HG03108 (cell line): ENCODE data around the gene CASKIN2.
"Not testable (repeated sequence)": the region's sequence is repeated elsewhere in the genome, so short reads cannot be mapped to it uniquely, and the experiment has no call there.

Experiments used
- ATAC-seq: cut with Tn5 transposase; IDR thresholded peaks from one replicate; pipeline ENCODE4 v1.9.1; 2021; ENCODE audit warnings: moderate library complexity; ENCODE audit not compliant: unreplicated experiment

The CASKIN2 gene

DNA sequence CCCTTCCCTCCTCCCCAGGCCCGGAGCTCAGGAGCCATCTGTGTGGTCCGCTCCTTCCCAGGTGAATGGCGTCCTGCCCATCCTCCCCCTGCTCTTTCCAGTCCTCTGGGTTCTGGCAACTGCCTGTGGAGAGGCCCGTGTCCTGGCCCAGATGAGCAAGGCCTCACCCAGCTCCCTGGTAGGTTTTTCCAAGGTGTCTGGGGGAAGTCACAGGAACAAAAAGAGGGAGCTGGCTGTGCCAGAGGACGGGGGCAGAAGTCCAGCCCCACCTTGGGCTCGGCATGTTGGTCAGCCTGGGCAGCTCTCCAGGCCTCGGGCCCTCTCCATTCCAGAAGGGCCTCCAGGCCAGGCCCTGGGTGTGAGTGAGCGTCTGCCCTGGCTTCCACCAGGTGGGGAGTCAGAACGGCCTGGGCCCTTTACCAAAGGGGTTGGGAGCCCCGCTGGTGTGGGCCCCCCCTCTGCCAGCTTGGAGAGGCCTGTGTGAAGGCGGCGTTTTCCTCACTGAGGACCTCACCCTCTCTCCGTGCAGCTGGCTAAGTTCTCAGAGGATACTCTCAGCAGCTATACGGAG is 25.1 kb downstream of the CASKIN2 start:
- ATAC-seq = no peak

DNA sequence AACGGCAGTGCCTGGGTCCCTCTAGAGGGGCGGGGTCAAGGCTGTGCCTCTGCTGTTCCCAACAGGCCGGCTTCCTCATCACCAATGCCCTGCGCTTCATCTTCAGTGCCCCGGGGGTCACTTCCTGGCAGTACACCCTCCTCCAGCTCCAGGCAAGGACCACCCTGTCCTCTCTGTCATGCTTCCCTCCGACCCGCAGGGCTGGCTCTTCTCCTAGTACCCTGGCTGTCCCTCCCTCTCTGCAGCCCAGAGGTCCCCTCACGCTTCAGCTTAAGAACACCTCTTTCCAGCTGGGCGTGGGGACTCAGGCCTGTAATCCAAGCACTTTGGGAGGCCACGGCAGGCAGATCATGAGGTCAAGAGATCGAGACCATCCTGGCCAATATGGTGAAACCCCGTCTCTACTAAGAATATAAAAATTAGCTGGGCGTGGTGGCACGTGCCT is 25.8 kb downstream of the CASKIN2 start:
- no peak for ATAC-seq

DNA sequence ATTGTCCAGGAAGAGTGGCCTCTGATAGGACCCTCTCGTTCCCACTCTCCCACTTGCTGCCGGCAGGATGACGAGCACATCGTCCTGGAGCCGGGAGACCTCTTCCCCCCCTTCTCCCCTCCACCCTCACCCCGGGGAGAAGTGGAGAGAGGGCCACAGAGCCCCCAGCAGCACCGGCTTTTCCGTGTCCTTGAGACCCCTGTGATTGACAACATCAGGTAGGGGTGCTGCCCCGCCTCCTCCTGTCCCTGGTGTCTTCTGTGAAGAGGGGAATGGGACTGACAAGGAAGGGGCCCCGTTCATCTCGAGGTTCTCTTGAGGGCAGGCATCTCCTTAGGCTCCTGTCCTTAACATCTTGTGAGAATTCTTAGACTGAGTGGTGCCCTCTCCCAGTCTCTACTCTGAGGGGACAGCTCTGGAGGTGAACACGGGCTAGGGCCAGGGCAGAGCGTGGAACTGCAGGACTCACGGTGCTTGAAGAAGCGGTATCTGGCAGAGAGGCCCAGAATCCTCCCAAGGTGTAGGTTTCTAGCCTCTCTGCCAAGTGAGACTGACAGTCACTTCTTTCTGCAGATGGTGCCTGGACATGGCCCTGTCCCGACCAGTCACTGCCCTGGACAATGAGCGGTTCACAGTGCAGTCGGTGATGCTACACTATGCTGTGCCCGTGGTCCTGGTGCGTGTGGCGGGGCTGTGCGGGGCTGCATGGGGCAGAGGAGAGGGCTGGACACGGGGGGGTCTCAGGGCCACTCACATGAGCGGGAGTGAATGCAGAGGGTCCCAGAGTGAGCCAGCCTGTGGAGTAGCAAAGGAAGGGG is 26.4 kb downstream of the CASKIN2 start:
- ATAC-seq = no peak

DNA sequence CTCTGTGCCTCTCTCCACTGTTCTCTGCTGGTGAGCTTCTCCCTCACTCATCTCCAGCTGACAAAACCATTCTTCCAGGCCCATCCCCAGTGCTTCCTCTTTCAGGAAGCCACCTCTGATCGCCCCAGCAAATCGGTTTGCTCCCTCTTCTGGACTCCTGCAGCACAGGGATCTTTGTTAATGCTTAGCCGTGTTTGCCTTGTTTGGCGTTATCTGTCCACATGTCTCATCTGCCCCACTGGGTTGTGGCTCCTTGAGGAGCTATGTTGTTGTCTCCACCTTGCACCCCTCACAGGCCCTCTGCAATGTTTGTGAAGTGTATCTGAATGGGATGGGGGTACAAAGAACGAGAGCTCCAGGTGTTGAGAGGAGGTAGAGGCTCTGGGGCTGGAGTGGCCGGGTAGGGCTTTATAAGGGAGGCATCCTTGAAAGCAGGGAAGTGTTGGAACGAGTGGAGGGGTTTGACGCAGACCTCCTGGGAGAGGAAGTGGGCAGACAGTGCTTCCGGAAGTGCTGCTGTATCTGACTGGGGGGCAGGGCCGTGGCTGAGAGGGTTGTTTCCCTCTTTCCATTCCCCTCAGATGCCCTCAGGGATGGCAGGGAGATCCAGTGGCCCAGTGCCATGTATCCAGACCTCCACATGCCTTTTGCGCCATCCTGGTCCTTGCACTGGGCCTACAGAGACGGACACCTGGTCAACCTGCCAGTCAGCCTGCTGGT is 27.8 kb downstream of the CASKIN2 start:
- no peak for ATAC-seq

DNA sequence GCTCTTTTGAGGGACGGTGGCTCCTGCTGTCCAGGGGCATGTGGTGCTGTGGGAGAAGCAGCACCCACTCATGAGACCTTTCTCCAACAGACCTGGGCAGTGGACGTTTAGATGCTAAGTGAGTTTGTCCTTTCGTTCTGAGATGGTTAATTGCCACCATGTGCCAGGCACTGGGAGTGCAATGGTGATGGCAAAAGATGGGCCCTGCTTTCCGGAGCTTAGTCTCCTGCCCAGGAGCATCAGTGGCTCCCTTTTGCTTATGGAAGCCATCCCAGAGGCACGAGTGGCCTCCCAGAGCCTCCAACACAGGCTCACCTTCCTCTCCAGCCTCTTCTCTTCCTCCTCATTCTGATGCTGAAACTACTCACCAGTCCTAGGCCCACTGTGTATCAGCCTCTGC is 28.4 kb downstream of the CASKIN2 start:
- no peak for ATAC-seq

DNA sequence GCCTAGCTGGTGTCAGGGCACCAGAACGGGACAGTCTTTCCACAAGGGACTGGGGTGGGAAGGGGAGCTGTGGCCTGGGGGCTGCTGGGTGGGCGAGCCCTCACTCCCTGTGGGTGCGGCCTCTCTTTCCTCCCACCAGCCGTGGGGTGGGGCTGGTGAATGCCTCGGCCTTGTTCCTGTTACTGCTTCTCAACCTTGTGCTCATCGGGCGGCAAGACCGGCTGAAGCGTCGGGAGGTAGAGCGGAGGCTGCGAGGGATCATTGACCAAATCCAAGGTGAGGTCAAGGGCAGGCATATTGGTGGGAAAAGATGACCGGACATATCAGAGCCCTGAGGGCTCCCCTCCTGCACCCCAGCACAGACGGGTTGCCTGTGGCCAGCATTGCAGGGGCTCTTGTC is 29.2 kb downstream of the CASKIN2 start:
- no peak for ATAC-seq

DNA sequence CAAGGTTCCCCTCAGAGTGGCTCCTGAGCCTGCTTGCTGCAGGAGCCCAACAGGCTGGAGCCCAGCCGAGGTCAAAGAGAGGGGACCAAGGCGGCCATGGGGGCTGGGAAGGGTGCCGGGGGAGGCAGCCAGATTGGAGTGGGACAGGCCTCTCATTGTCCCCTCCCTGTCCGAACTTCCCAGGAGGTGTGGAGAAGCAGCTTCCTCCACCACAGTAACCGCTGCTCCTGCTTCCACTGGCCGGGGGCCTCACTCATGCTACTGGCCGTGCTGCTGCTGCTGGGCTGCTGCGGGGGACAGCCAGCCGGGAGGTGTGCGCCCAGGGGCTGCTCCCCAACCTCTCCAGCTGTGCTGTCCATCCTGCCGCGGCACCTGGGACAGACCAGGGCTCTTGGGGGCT is 29.6 kb downstream of the CASKIN2 start:
- no peak for ATAC-seq

DNA sequence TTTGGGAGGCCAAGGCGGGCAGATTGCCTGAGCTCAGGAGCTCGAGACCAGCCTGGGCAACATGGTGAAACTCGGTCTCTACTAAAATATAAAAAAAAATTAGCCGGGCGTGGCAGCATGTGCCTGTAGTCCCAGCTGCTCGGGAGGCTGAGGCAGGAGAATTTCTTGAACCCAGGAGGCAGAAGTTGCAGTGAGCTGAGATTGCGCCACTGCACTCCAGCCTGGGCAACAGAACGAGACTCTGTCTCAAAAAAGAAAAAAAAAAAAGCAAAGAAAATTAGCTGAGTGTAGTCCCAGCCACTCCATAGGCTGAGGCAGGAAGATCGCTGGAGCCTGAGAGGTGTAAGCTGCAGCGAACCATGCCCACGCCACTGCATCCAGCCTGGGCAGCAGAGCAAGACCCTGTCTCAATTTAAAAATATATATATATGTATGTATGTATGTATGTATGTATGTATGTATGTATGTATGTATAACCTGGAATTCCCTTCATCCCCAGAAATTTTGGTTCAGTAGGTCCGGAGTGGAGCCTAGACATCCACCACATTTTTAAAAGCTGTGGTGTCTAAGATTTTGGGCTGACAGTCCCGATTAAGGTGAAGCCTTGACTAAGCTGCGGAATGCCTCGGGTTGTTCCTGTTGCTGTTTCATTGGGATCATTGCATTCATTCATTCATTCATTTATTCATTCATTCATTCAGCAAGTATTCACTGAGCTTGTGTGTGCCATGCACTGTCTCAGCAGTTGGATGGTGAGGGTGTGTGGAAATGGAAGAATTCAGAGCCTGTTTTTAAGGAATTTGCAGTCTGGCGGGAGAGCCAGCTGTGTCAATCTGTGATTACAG is 33.0 kb downstream of the CASKIN2 start:
- ATAC-seq = no peak

DNA sequence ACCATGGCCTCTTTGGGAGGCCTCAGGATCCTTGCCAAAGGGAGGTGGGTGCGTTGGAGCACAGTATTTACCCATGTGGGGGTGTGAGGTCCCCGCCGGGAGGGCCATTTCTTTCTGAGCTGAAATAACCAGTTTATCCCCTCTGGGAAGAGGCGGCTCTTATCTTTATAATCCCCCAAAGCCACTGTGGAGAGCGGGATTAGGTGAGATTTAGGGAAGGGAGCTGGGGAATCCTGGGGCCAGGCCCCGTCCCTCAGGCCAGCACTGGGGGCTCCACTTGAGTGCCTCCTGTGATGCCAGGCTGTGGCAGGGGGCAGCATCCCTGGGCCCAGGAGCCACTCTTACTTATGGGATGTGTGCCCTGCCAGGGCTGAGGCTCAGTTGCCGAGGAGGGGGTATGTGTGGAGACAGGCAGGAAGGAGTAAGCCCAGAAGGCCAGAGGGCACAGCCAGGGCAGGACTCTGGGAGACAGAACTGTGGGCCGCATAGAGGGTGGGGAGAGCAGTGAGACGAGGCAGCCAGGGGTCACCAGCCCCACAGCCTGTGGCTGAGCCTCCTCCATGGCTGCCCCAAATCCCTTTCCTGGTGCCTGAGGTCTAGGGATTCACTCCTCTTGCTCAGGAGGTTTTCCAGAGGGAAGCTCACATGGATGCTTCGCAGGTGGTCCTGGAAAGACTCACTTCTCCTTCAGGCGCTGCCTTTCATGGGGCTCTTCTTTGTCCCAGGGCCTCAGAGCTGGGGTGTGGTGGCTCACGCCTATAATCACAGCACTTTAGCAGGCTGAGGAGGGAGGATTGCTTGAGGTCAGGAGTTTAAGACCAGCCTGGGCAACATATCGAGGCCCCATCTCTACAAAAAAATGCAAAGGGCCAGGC is 33.9 kb downstream of the CASKIN2 start:
- ATAC-seq = no peak

DNA sequence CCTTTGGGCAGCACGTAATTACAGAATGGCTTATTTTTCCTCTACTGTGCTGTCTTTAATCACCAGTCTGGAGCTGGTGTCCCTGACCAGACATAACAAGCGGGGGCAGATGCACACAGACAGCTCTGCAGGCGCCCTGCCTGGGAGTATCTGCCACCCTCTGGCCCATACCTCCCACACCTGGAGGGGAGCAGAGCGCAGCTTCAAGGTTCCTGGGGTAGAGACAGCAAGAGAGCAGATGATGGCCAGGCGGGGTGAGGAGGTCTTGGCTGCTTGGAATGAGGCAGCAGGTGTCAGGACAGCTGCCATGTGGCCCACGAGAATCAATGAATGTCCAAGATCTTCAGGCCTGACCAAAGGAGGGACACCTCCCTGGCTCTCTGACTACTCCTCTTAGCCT is 35.1 kb downstream of the CASKIN2 start:
- ATAC-seq = no peak

DNA sequence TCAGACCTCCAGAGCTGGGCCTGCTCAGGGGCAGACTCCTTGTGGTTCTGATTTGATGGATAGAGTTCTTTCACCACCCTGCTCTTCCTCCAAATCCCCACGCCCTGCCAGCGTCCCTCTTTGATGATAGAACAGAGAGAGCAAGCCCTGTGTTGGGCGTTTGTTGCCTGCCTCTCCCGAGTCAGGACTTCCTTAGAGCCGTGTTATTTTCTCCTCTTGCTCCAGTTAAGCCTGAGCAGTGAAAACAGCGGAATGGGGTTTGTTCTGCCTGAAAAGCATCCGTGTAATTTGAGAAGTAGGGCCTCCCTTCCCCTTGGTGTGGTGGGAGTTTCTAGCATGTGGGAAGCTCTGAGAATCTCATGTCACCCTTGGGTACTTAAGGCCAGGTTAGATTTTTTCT is 36.8 kb downstream of the CASKIN2 start:
- ATAC-seq = no peak

DNA sequence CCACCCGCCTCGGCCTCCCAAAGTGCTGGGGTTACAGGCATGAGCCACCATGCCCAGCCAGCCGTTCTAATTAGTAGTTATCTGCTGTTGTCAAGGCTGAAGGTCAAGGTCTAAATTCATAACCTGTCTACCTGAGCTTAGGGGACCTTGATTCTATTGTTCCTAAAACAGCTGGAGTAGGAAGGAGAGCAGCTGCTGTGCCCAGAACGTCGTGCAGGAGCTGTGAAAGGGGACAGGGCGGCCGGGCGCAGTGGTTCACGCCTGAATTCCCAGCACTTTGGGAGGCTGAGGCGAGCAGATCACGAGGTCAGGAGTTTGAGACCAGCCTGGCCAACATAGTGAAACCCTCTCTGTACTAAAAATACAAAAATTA is 37.9 kb downstream of the CASKIN2 start:
- not testable (repeated sequence) for ATAC-seq

DNA sequence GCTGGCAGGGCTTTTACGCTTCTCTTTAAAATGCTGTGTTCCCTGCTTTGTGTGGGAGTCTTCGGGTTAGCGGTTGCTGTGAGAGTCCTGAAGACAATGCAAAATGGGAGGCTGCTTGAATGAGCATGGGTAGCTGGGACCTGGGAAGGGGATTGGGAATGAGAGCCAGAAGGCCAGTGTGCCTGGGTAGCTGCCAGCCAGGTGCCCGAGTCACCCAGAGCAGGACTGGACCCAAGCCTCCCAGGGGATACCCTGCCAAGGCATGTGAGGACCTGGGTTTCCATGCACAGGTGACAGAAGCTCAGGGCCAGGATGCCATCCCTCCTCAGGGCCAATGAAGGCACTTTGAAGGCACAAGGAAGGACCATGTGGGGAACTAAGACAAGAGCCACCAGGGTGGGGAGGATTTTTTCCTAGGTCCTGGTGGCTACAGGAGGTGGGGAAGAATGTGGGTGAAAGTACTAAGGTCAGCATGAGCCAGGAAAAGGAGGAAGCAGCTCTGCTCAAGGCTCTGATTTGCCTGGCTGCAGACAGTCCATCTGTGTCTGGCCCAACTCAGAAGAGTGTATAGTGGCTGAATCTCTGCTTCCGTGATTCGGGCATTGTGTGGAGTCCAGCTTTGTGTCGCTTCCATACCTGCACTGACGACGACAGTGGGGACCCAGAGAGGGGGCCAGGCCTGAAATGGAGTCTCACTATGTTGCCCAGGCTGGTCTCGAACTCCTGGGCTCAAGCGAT is 38.4 kb downstream of the CASKIN2 start:
- no peak for ATAC-seq

DNA sequence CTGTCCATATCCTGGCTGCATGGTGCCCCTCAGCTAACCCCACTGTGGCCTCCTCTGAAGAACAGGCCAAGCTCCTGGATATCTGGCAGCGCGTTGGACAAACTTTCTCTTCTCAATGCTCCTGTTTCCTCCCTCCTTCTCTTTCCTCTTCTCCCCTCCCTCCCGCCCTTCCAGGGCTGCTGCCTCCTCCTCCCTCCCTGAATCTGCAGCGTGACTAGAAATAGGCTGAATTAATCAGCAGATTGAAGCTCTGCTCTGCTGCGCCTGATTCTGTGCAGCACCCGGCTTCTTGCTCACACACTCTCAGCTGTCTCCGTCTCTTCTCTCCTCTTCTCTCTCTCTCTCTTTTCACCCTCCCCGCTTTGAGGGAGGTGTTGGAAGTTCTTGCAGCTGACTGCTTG is 39.1 kb downstream of the CASKIN2 start:
- ATAC-seq = no peak

DNA sequence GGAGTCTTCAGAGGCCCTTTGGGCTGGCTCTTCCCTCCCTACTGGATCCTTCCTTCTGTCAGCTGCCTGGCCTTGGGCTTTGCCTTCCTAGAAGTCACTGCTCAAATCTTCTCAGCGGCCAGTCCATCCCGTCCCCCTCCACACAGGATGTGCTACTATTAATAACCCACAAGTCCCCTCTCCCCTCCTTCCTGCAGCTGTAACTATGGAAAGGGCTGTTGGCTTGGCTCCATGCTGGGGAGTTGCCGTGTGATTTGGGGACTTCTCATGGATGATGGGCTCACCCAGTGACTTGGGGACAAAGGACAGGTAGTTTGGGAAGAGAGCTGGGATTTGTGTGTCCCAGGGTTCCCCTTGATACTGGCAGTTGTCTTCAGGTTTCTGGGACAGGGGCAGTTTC is 39.5 kb downstream of the CASKIN2 start:
- no peak for ATAC-seq

DNA sequence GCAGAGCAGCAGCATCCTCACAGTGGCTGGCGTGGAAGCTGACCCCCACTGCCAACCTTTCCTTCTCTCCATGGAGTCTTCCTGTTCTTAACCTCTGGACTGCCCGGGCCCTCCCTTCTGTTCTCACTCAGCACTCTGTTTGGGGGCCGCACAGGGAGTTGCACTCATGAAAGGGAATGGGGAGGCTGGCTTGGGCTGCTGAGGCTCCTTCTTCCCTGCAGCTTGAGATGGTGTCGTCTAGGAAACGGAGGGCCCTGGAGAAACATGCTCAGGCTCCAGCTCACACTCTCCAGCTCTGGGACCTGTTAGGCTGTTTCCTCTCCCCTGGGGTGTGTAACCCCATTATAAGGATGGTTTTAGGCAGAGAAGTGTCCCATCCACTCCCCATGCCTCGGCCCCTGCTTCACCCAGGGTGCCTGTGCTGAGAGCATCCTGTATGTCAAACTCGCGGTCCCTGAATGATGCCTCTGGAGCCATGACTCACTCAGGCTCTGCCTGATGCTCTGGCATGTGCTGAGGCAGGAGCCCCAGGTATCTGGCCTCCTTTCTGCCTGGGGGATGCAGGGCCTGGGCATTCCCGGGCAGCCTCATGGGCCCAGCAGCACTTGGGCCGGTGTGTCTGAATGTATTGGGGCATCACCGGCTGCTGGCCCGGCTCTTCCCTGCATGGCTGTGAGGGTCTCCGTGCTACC is 40.0 kb downstream of the CASKIN2 start:
- no peak for ATAC-seq

DNA sequence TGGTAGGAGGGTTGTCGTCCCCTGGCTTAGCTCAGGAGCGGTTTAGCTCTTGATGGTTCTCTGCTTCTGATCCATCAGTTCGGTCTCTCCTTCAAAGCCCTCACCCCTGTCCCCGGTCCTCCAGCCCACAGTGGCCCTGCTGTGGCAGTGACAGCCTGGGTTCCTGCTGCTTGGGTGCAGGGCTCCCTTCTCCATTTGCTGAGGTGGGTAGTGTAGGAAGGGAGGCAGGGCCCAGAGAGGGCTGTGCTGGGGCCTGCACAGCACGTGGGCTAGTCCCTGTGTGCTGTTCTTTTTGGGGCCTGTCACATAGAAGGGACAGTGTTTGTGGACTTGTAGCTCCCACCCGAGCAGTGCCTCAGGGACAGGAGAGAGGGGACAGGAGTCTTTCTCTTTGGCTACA is 40.6 kb downstream of the CASKIN2 start:
- ATAC-seq = no peak

DNA sequence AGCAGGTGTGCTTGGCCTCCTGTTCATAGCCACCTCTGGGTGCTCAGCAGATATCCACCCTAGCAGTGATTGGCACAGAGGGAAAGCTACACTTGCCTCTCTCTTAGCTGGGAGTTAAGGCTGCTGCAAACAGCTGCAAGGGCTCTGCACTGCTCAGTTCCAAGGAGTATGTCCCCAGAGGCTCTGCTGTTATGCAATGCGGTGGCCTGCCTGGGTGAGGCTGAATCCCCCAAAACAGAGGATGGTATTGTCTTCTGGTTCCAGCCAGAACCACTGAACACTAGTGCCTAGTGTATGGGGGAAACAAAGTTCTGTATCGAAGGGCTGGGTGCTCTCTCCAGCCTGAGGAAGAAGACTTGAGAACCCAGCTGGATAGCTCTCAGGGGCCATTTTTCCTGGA is 42.1 kb downstream of the CASKIN2 start:
- ATAC-seq = no peak

DNA sequence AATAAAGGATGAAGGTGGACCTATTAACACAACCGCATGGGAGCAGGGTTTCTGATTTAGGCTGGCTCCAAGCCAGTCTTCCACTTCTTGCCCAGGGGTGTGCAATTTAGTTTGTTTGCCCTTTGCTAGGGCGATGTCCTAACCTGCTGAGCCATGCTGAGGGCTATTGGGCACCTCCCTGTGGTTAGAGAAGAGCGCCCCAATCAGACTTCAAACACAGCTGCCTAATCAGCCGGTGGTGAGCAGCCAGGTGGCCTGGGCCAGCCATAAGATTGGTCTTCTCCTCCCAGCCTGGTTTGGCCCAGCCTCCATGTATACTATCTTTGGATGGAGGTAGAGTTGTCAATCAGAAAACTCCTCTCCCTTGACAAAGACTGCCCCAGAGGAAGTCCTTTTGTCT is 43.2 kb downstream of the CASKIN2 start:
- no peak for ATAC-seq
